Endothelial cell of umbilical vein (primary cell): ENCODE results near the gene RBMY1F. TPM values are rescaled to one million over a fixed set of nuclear protein-coding genes. Genes with fewer than 3 reads are reported as not detected.
"Not testable (repeated sequence)": the region's sequence is repeated elsewhere in the genome, so short reads cannot be mapped to it uniquely, and the experiment has no call there.

Experiments
- BruUV-seq: library from RNA; stranded (reverse); fragments of 400-500 nt; replicated peaks from 2 replicates; lab custom pipeline; 2021; lab: Mats Ljungman, UMichigan
- CTCF ChIA-PET: fragments of 300-600, 350-600 bp; sonication (Branson Sonifier 250); formaldehyde crosslinking; loops from one replicate; lab custom pipeline; 2021; ENCODE audit warnings: antibody characterized with exemption, inconsistent platforms; lab: Charles Lee
- POLR2A ChIA-PET: fragments of 300-600, 350-600 bp; sonication (Branson Sonifier 250); formaldehyde crosslinking; loops from one replicate; lab custom pipeline; 2021; ENCODE audit warnings: antibody characterized with exemption, inconsistent platforms; lab: Charles Lee
- DNase-seq: peaks from one replicate; pipeline ENCODE4 v3.0.0-alpha.2; 2011; ENCODE audit warnings: low read depth, low spot score
- FAIRE-seq: peaks from 2 replicates; lab custom pipeline; 2011; peaks lifted over from hg19 to GRCh38; lab: Jason Lieb, UNC
- H2AFZ ChIP-seq: 2 replicates; pipeline ENCODE4 v1.6.0; 2012; ENCODE audit warnings: low read depth, low read length, control low read depth, inconsistent platforms
- H3K27ac ChIP-seq: 2 replicates; pipeline ENCODE4 v1.5.1; 2011; ENCODE audit warnings: low read depth, mild to moderate bottlenecking, control low read depth, low read length, moderate library complexity; ENCODE audit not compliant: insufficient read depth
- H3K27me3 ChIP-seq, 2 experiments: 2 replicates each; pipeline versions ENCODE4 v1.6.0 to v1.6.1; 2011; ENCODE audit warnings: low read length in 2 of 2, mixed read lengths in 1 of 2; ENCODE audit not compliant: control insufficient read depth in 2 of 2, insufficient read depth in 2 of 2
- H3K36me3 ChIP-seq, 2 experiments: 2 replicates in 1 of 2; 3 replicates in 1 of 2; pipeline ENCODE4 v1.5.1; 2011; ENCODE audit warnings: low read length in 2 of 2, mild to moderate bottlenecking in 1 of 2, moderate library complexity in 1 of 2; ENCODE audit not compliant: control insufficient read depth in 2 of 2, insufficient read depth in 2 of 2; ENCODE audit errors: extremely low read depth in 1 of 2
- H3K4me1 ChIP-seq: 3 replicates; pipeline ENCODE4 v1.5.1; 2011; ENCODE audit warnings: mild to moderate bottlenecking, low read length; ENCODE audit not compliant: control insufficient read depth, insufficient read depth; ENCODE audit errors: extremely low read depth
- H3K4me2 ChIP-seq: 2 replicates; pipeline ENCODE4 v1.6.1; 2011; ENCODE audit warnings: low read length, control low read depth, mixed read lengths; ENCODE audit not compliant: insufficient read depth
- H3K4me3 ChIP-seq, 3 experiments: fragments of 200-600 bp in 1 of 3; sonication (generic), shearing (Covaris generic) in 1 of 3; replicated peaks in 1 of 3; 2 replicates each; pipeline ENCODE4 v1.5.1; 2011 to 2016; ENCODE audit warnings: control low read depth in 3 of 3, low read length in 3 of 3, mild to moderate bottlenecking in 2 of 3, inconsistent platforms in 1 of 3, low read depth in 1 of 3, moderate library complexity in 1 of 3; ENCODE audit not compliant: insufficient read depth in 1 of 3
- H3K79me2 ChIP-seq: 2 replicates; pipeline ENCODE4 v1.6.0; 2012; ENCODE audit warnings: low read length, inconsistent platforms; ENCODE audit not compliant: control insufficient read depth, insufficient read depth
- H3K9ac ChIP-seq: replicated peaks from 2 replicates; pipeline ENCODE3; 2011; ENCODE audit warnings: low read length, control low read depth; ENCODE audit not compliant: insufficient read depth; ENCODE audit errors: extremely low read depth
- H3K9me1 ChIP-seq: replicated peaks from 3 replicates; pipeline ENCODE4 v1.6.0; 2011; ENCODE audit warnings: mild to moderate bottlenecking, low read length; ENCODE audit not compliant: control insufficient read depth, insufficient read depth; ENCODE audit errors: extremely low read depth
- H3K9me3 ChIP-seq: replicated peaks from 2 replicates; pipeline ENCODE4 v1.5.1; 2012; ENCODE audit warnings: low read length, inconsistent platforms; ENCODE audit not compliant: control insufficient read depth, insufficient read depth
- H4K20me1 ChIP-seq: replicated peaks from 2 replicates; pipeline ENCODE3; 2011; ENCODE audit warnings: mild to moderate bottlenecking, low read length; ENCODE audit not compliant: control insufficient read depth, insufficient read depth; ENCODE audit errors: extremely low read depth
- dilution Hi-C: fragments of 300-500 bp; cut with MboI; formaldehyde crosslinking; loops from one replicate; pipeline ENCODE4 v1.15.0; 2019; ENCODE audit warnings: low sequenced_read_pairs; ENCODE audit not compliant: extremely low pct_ligation_motif_present
- intact Hi-C: fragments of 100-400 bp; cut with micrococcal nuclease; formaldehyde crosslinking; loops from one replicate; pipeline ENCODE4 v1.10.0; 2022
- polyA plus RNA-seq, 4 experiments: library from polyadenylated mRNA; depleted of rRNA in 3 of 4; stranded (reverse) in 3 of 4; unstranded in 1 of 4; fragments of >200 nt; gene quantifications; 2 replicates each; pipeline versions ENCODE4 v1.2.1 to v1.2.3, GENCODE V29; 2011 to 2012; ENCODE audit warnings: missing spikeins in 1 of 4
- total RNA-seq: library from RNA; stranded (reverse); gene quantifications from 2 replicates; pipeline ENCODE4 v1.2.3, GENCODE V29; 2021

Gene RBMY1F
- total and polyA plus RNA-seq, 2 donors (not counting 3 experiments of a cell fraction or from before 2014, with no cell fraction given) = not detected

DNA sequence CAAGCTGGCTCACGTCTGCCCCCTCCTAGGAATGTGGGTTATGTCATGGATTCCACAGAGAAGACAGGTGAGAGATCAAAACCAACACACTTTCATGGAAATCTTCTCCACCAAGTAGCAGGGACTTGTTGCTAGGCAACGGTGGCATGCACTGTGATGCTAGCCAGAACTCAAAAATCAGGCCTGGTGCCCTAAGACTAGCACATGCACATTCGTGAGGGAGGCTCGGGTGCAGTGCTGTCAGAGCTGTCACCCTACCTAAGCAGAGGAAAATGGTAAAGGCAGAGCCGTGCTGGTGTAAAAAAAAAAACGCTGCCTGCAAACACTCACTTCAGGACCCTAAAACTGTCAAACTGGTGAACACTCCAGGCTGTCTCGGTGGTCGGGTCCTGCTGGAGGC lies 52.2 kb downstream of the RBMY1F start:
- H3K9me1 ChIP-seq, intact Hi-C loops, H3K4me3 ChIP-seq, H3K36me3 ChIP-seq, POLR2A ChIA-PET, H3K9ac ChIP-seq, H3K27ac ChIP-seq, DNase-seq, H3K27me3 ChIP-seq, H4K20me1 ChIP-seq, FAIRE-seq, CTCF ChIA-PET, H3K4me1 ChIP-seq, dilution Hi-C loops, H2AFZ ChIP-seq, H3K9me3 ChIP-seq, H3K79me2 ChIP-seq, BruUV-seq, H3K4me2 ChIP-seq: not testable (repeated sequence)

Other genes starting within 250 kb of the RBMY1F start
- not detected in 2 replicates for gene RBMY1J, start 220.5 kb upstream of the RBMY1F start, total RNA-seq
- gene RBMY1J, start 220.5 kb upstream of the RBMY1F start, polyA plus RNA-seq = not detected in 2 replicates